AG04450 (cell line): ENCODE data around the gene GRK7. TPM values are rescaled to one million over a fixed set of nuclear protein-coding genes. Genes with fewer than 3 reads are reported as not detected.

ENCODE experiments used
- CTCF ChIA-PET: fragments of 300-600, 350-600 bp; formaldehyde crosslinking; extraction: SDS; loops from one replicate; lab custom pipeline; 2022; ENCODE audit warnings: antibody characterized with exemption, inconsistent platforms; lab: Charles Lee
- POLR2A ChIA-PET: fragments of 350-600 bp; formaldehyde crosslinking; extraction: SDS; loops from one replicate; lab custom pipeline; 2021; ENCODE audit warnings: antibody characterized with exemption, inconsistent platforms; lab: Yijun Ruan, JAX
- DNase-seq: peaks from one replicate; pipeline ENCODE4 v3.0.0-alpha.2; 2011; ENCODE audit warnings: low read depth, low spot score
- H3K27ac ChIP-seq: one replicate; pipeline ENCODE4 v1.5.1; 2012; ENCODE audit warnings: low read depth, low read length, control low read depth
- H3K27me3 ChIP-seq: one replicate; pipeline ENCODE4 v1.6.0; 2012; ENCODE audit warnings: low read length; ENCODE audit not compliant: control insufficient read depth, insufficient read depth
- H3K4me3 ChIP-seq: 2 replicates; pipeline ENCODE4 v1.5.1; 2011; ENCODE audit warnings: mild to moderate bottlenecking, low read depth, low read length, control low read depth
- H3K9me3 ChIP-seq: 2 replicates; pipeline ENCODE4 v1.5.1; 2012; ENCODE audit warnings: low read length; ENCODE audit not compliant: control insufficient read depth, insufficient read depth
- CTCF ChIP-seq: IDR thresholded peaks from 2 replicates; pipeline ENCODE4 v1.5.1; 2011; ENCODE audit warnings: low read depth, low read length, control low read depth, inconsistent platforms
- polyA plus RNA-seq: library from polyadenylated mRNA; depleted of rRNA; stranded (reverse); fragments of >200 nt; gene quantifications from 2 replicates; pipeline ENCODE4 v1.2.3, GENCODE V29; 2011

GRK7 gene
- polyA plus RNA-seq, 1 experiment = not detected

- H3K4me3 ChIP-seq = no peak overlapping the region
- ChIA-PET CTCF (no interaction called here), POLR2A (no interaction called here)
- H3K27ac ChIP-seq = no peak overlapping the region
- no peak for DNase-seq
- TF ChIP-seq CTCF = no peak
- no peaks in the 10 kb centered on the region for H3K9me3 ChIP-seq
- no peaks in the 10 kb centered on the region for H3K27me3 ChIP-seq
Observed at GRCh38 chr3:141773676-141774075, 10.5 kb downstream of the GRK7 start.

- POLR2A ChIA-PET = no interaction called here
- H3K9me3 ChIP-seq = no peaks in the 10 kb centered on the region; the same call in 1 of the 2 replicates
- no peaks in the 10 kb centered on the region for H3K27me3 ChIP-seq
- TF ChIP-seq CTCF = no peak
- H3K27ac ChIP-seq = no peak overlapping the region
- no peak overlapping the region for H3K4me3 ChIP-seq
- DNase-seq = no peak
- CTCF ChIA-PET = no interaction called here
Observed at GRCh38 chr3:141776376-141776775, 13.2 kb downstream of the GRK7 start.

- H3K27me3 ChIP-seq = no peaks in the 10 kb centered on the region
- no peak for DNase-seq
Observed at GRCh38 chr3:141776885-141777284, 13.7 kb downstream of the GRK7 start.

GRCh38 chr3:141777957-141778813, 15.0 kb downstream of the GRK7 start:
- DNase-seq = no peak
- ChIA-PET CTCF (interaction anchor here (0.7 kb wide), 1 partner anchor 40 kb away, joined by 3 read pairs; the partner anchor contains the start of gene RNF7), POLR2A (no interaction called here)
- H3K27ac ChIP-seq = no peak overlapping the region
- H3K27me3 ChIP-seq = no peaks in the 10 kb centered on the region
- H3K9me3 ChIP-seq = no peaks in the 10 kb centered on the region; the same call in 1 of the 2 replicates
- TF ChIP-seq CTCF = no peak
- no peak overlapping the region for H3K4me3 ChIP-seq

More at GRCh38 chr3:141776885-141777284, 13.7 kb downstream of the GRK7 start:
- ChIA-PET POLR2A (no interaction called here), CTCF (no interaction called here)
- Histone ChIP-seq H3K4me3 (no peak overlapping the region), H3K27ac (no peak overlapping the region), H3K9me3 (no peaks in the 10 kb centered on the region; the same call in 1 of the 2 replicates)
- no peak for TF ChIP-seq CTCF

- H3K27me3 ChIP-seq = no peaks in the 10 kb centered on the region
- no peaks in the 10 kb centered on the region; the same call in 1 of the 2 replicates for H3K9me3 ChIP-seq
- TF ChIP-seq CTCF = no peak
- no peak overlapping the region for H3K4me3 ChIP-seq
- ChIA-PET POLR2A (no interaction called here), CTCF (no interaction called here)
- DNase-seq = no peak
- H3K27ac ChIP-seq = no peak overlapping the region
Observed at GRCh38 chr3:141779667-141780066, 16.5 kb downstream of the GRK7 start.
